ENCODE data around the gene NRG2.

Gene NRG2

GRCh38 chr5:139867581-139867980 lies 175.5 kb downstream of the NRG2 start:
- intact Hi-C loops (cut with DNase I; ENCODE audit: low total_unique reads): no loop called here
- Histone ChIP-seq H3K36me3 (no peaks in the 10 kb centered on the region), H3K4me1 (peaks cover 0 to 22% (median 8%) of the 10 kb centered on the region in 4 donors), H3K4me3 (no peak overlapping the region), H3K27ac (no peak overlapping the region), H3K9me3 (no peaks in the 10 kb centered on the region), H3K27me3 (no peaks in the 10 kb centered on the region)
- no peak for TF ChIP-seq CTCF (IDR thresholded peaks at IDR 0.05)
- DNase-seq: no peak

- peaks cover 0 to 22% (median 8%) of the 10 kb centered on the region in 4 donors for H3K4me1 ChIP-seq
- TF ChIP-seq CTCF (IDR thresholded peaks at IDR 0.05): no peak
- no peak overlapping the region for H3K27ac ChIP-seq
- DNase-seq: no peak
- no peaks in the 10 kb centered on the region for H3K9me3 ChIP-seq
- no peaks in the 10 kb centered on the region for H3K36me3 ChIP-seq
- no peaks in the 10 kb centered on the region for H3K27me3 ChIP-seq
- no peak overlapping the region for H3K4me3 ChIP-seq
- intact Hi-C loops (cut with DNase I; ENCODE audit: low total_unique reads): no loop called here
Measured at GRCh38 chr5:139867109-139867508, 176.0 kb downstream of the NRG2 start.

- Histone ChIP-seq H3K36me3 (no peaks in the 10 kb centered on the region), H3K9me3 (no peaks in the 10 kb centered on the region), H3K27ac (no peak overlapping the region), H3K4me3 (no peak overlapping the region), H3K4me1 (peaks cover 0 to 16% (median 8%) of the 10 kb centered on the region in 4 donors), H3K27me3 (no peaks in the 10 kb centered on the region)
- TF ChIP-seq CTCF (IDR thresholded peaks at IDR 0.05): no peak
- intact Hi-C loops (cut with DNase I; ENCODE audit: low total_unique reads): loop anchor here (1.0 kb wide), 1 partner anchor 78 kb away; no protein-coding TSS in a partner anchor
- no peak for DNase-seq
Measured at GRCh38 chr5:139864716-139865483, 178.2 kb downstream of the NRG2 start.

- Histone ChIP-seq H3K4me1 (peaks cover 0 to 11% (median 4%) of the 10 kb centered on the region in 4 donors), H3K9me3 (no peaks in the 10 kb centered on the region), H3K27ac (no peak overlapping the region), H3K27me3 (no peaks in the 10 kb centered on the region), H3K36me3 (no peaks in the 10 kb centered on the region), H3K4me3 (no peak overlapping the region)
- peak; percentile 73 to 88 for TF ChIP-seq CTCF (IDR thresholded peaks at IDR 0.05)
- peak; percentile 70 to 79 for DNase-seq
- intact Hi-C loops (cut with DNase I; ENCODE audit: low total_unique reads): loop anchor here (1.0 kb wide), 1 partner anchor 77 kb away; no protein-coding TSS in a partner anchor
Measured at GRCh38 chr5:139863855-139864558, 179.1 kb downstream of the NRG2 start.

- peaks cover 0 to 10% (median 4%) of the 10 kb centered on the region in 4 donors for H3K4me1 ChIP-seq
- DNase-seq: peak; percentile 37 to 73
- no peak for TF ChIP-seq CTCF (IDR thresholded peaks at IDR 0.05)
- no peaks in the 10 kb centered on the region for H3K9me3 ChIP-seq
- no peak overlapping the region for H3K4me3 ChIP-seq
- H3K36me3 ChIP-seq: no peaks in the 10 kb centered on the region
- intact Hi-C loops (cut with DNase I; ENCODE audit: low total_unique reads): no loop called here
- H3K27me3 ChIP-seq: no peaks in the 10 kb centered on the region
- no peak overlapping the region for H3K27ac ChIP-seq
Measured at GRCh38 chr5:139863361-139863760, 179.7 kb downstream of the NRG2 start.

All from tibial artery (tissue), 4 donors.